GM20431 (cell line): ENCODE results near the gene SNRK.

Experiments
- in situ Hi-C: fragments of 300-500 bp; cut with MseI, MboI; formaldehyde crosslinking; loops from one replicate; pipeline ENCODE4 v1.15.0; 2020; ENCODE audit warnings: low sequenced_read_pairs; ENCODE audit not compliant: unreplicated experiment

Gene SNRK

DNA sequence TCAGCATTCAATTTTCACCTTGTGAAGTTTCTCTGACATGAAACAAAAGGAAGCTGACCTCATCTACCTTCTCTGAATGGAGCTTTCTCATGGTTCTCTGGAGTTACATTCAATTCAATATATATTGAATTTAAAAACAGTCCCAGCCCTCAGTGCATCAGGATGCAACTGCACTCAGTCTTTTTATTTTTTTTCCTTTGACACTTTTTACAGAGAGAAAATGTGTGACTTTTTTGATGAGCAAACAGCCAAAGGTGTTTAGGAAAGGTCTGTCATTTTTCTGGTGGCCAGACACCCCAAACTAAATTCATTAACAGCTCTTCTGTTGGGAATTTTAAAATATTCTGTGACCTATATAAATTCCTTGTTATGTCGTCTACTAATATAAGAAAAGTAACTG lies 19.3 kb upstream of the SNRK start:
- in situ Hi-C loops = no loop called here

DNA sequence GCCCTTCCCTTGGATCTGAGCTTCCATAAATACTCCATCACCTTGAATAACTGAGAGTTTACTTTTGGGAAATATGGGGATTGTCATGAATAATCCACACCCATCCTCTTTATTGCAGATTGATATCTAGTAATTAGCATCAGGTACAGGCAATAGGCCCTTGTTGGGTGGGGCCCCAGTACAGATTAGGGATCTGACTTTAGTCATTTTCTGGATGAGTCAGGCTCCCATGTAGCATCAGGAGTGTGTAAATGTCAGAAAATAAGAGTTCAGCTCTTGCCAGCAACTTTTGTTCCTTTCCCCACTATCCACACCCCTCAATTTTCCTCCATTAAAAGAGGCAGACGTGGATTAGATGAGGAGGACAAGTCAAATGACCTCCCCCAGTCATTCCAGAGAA lies 17.7 kb upstream of the SNRK start:
- in situ Hi-C loops = no loop called here

DNA sequence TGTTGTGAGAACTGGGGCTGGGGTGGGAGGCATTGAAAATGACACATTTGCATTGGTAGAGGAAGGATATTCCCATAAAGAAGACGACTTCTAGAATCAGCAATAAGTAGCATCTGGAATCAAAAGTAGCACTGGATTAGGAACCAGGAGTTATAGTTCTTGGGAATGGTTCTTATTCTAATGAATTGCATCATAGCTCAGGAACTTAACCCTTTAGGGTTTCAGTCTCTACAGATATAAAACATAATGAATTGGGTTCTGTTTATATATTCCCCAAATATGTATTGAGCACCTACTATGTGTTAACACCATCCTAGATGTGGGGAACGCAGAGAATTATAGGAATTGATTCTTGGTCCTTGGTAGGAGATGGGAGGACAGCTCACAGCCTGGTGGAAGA lies 16.3 kb upstream of the SNRK start:
- in situ Hi-C loops = no loop called here

DNA sequence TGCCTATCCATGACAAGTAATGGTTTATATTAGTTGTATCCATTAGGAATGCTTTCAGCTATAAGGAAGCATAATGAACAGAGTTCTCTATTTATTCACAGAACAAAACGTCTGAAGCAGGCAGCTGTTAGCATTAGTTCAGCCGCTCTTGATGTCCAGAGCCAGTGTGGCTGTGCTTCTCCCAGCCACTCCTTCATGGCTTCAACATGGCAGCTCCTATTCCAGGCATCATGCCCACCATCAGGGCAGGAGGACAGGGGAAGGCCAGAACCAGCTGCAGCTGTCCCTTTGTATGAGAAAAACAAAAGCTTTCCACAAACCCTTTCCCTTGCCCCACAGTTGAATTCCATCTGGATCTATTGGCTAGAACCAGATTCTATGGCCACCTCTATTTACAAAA lies 12.9 kb upstream of the SNRK start:
- in situ Hi-C loops = no loop called here

DNA sequence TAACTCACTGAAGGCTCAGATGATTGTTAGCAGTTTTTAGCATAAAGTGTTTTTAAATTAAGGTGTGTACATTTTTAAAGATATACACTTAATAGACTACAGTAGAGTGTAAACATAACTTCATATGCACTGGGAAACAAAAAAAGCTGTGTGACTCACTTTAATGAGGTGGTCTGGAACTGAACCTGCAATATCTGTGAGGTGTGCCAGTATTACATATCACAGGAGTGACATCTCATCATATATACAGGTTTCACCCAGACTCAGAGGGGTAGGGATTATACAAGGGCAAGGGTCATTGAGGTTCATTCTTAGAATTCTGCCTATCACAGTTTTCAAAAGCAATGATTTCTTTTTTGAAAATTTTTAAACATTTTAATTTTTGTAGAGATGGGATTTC lies 7.3 kb upstream of the SNRK start:
- in situ Hi-C loops = no loop called here

DNA sequence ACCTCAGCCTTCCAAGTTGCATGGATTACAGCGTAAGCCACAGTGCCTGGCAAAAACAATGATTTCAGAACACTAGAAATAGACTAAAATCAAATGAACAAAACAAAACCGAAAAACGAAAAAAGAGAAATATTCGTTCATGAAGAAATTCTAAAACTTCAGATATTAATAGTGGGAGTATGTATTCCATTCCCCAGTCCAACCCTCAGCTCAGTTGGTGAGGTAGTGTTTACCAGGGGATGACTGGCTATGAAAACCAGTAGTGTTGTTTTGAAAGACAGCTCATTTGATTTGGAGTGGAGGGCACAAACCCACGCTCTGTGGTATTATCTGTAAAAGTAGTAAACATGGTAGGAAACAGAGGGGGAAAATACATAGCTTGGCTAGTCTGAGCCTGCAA lies 6.8 kb upstream of the SNRK start:
- in situ Hi-C loops = no loop called here

DNA sequence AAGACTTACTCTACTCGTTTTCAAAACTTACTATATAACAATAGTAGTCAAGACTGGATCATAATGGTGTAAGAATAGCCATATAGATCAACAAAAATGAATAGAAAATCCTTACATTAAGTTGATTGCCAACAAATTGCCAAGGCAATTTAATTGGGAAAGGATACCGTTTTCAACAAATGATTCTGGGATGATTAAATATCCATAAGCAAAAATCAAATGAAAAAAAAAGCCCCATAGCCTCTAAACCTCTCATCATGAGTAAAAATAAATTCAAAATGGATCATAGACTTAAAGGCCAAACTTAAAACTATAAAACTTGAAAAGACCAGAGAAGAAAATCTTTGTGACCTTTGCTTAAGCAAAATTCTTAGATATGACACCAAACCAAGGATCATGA lies 5.3 kb upstream of the SNRK start:
- in situ Hi-C loops = no loop called here

DNA sequence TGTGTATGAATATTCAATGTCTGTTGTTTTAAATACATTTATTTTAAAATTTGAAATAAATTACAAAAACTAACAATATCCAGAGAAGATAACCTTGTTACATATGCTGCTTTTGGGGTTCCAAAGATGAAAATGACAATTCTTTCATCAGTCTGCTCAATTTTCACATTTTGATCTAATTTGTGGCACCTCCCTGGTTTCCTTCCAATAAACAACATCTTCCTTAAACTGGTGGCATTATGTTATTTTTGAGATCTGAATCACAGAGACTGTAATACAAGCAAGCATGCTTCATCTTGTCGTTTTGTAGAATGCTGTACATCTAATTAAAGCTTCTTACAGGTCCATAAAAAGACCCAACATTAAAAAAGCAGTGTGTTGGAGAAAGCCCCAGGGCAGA lies 2.2 kb upstream of the SNRK start:
- in situ Hi-C loops = no loop called here

DNA sequence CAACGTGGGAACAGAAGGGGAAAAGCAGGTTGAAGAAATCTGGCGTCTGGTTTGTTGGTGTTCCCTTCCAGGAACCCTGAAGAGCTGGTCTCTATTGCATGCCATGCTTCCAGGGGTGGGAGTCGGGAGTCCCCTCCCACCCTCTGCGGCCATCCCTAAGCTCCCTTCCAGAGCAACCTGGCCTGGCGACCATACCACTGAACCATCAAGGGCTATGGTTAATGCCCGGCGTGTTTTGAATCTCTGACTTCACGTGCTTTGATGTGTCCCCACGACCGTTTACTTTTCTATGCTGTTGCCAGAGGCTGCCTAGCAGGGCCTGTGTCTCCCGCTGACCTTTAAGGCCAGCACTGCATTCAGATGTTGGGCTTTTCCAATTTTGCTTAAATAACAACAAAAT lies 696 bp upstream of the SNRK start:
- in situ Hi-C loops = no loop called here

DNA sequence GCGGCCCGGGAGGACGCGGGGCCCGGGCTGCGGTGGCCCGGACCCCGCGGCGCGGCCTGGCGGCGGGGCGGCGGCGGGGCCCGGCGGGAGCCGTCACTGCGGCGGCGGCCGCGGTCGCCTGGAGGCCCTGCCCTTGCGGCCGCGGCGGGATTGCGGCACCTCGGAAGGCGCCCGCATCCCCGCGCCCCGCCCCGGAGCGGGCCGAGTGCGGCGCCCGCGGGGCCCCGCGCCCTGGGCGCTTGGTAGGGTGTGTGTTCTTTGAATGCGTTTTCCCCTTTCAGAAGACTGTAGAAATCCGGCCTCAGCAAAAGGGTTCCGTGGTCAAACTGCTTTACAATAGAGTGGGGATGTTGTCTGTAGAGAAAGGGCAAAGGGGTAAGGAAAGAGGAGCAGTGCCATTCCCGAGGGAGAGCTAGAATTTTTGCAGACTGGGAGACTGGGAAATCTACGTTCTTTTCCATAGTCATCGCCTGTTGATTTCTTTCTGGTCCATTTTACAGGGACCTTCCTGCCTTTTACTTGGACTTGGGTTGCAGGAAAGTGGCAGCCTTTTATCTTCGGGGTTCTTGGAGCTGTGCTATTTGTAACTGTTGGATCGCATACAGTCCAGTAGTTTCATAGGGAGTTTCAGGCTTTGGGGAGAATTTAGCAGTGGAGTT lies 630 bp downstream of the SNRK start:
- in situ Hi-C loops = no loop called here

DNA sequence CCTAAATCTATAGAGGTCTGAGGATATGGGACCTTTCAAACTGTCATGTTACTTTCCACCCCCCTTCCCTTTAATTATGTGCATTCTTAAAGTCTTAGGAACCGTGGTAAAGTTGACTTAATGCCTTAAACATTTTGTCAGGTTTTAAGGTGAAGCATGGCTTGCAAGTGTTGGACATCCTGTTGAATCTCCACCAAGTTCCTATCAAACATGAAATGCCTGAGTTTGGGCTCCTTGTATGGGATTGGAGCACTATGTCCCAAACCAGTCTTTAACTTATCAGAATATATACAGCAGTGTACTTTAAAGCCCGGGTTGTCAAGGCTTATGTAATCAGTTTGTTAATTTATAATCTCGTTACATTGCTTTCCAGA lies 1.1 kb downstream of the SNRK start:
- in situ Hi-C loops = no loop called here

DNA sequence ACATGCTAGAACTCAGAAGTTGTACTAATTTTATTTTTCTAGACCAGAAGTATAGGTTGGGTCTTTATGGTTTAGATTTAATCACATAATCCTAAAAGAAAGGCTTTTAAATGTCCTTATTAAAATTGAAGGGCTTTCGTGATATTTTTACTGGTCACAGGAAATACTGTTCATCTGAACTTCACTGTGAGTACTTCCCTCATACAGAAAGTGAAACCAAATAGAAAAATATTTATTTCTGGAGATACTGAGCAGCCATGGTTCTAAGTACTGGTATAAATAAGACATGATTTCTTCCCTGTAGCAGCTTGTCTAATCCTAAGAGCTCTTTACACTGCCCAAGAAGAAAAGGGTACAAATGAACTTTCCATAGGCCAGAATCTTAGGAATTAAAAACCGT lies 2.0 kb downstream of the SNRK start:
- in situ Hi-C loops = no loop called here

DNA sequence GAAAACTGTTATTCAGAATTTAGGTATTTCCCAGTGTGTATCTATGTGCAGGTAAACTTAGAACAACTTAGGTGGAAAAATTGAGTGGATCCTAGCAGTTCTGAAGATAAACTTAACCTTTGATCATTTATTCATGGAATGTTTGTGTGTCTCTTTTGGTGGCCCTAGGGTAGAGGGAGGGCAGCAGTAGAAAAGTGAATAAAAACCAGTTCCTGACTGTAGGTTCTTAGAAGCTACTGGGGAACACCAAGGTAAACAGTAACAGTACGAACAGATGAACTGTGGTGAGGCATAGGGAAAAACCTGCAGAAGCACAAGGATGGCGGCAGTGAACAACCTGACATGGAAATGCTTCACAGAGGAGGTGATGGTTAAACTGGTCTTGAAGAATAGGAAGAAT lies 2.5 kb downstream of the SNRK start:
- in situ Hi-C loops = no loop called here

DNA sequence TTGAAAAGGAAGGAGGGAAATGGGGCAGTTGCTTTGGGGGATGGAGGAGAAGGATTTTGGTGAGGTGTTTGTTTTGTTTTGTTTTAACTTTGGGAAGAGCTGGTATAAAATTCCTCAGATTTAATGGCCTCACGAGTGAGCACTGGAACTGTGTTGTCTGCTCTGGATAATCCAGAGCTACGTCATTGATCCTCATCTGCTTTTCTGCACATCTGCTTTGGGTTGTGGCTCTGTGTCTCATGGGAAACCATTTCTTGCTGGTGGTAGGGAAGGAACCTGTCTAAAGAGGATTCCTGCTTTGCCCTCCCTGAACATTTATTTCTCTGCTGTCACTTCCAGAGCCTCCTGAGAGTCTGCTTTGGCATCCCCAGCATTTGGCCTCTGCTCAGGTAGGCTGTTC lies 3.1 kb downstream of the SNRK start:
- in situ Hi-C loops = no loop called here

DNA sequence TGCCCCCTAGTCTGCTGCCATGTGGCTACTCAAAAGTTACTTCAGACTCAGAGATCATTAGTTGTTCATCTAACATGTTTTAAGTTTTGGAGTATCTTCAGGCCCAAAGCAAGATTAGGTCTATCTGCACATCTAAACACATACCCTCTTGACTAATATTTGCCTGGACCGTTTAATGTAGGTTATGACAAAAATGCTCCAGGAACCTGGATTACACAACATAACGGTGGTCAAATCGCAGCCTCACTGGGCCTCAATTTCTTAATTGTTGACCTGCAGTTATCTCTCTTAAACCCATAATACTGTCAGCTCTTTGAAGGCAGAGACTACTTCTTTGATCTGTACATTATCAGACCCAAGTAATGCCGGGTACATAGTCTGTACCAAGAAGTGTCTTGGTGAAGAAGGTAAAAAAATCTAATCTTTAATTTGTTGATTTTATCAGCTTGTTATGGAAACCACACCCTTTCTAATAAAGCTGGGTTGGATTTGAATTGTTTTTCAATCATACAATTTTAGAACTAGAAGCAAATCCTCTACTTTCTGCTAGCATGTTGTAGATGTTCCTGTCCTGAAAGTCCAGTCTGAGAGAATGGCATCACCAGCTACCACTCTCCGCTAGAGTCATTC lies 3.6 kb downstream of the SNRK start:
- in situ Hi-C loops = no loop called here

DNA sequence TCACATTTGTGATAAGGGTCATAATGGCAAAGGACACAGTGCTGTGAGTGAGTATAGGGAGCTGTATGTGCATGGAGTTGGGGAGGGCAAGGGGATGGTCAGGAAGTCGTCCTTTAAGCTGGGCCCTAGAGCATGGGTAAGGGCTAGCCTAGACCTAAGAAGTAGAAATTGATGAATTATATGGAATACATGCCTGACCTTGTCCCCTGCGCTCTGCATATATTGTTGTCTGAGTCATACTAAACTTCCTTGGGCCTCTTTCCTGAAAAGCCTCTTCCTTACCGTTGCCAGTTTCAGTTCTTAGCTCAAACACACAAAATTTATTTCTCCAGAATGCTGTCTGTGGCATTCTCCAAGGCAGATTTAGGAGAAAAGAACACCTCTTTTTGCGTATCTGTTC lies 4.6 kb downstream of the SNRK start:
- in situ Hi-C loops = no loop called here

DNA sequence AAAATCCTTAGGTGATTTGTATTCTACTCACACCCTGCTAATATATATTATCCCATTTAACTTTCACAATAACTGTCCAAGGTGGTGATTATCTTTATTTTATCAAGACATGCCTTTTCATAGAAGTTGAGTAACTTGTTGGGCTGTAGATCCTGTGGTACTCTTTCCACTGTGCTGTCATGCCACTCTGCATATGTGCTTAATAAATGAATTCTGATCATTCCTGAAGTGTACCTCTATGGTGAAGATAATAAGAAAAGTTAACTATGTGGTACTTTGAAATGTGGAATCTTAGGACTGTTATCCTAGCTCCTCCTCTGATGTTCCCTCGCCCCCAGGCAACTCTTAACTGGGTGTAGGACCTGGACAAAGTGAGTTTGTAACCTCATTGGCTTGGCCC lies 5.2 kb downstream of the SNRK start:
- in situ Hi-C loops = no loop called here

DNA sequence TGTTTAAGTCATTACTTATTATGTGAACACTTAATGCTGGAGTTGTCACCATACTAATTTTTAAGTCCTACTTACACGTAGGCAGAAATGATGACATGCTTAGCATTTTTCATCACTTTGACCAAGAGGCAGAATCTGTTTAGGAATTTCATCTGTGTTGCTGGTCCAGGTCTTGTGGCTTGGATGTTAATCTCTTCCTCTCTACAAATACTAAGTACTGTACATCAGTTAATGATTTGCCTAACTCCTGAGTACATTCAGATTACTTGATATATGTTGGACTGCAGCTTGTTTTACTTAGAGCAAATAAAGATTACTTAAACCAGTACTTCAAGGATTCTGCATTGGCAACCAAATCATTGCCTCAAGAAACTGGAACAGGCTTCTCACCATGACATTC lies 8.6 kb downstream of the SNRK start:
- in situ Hi-C loops = no loop called here

DNA sequence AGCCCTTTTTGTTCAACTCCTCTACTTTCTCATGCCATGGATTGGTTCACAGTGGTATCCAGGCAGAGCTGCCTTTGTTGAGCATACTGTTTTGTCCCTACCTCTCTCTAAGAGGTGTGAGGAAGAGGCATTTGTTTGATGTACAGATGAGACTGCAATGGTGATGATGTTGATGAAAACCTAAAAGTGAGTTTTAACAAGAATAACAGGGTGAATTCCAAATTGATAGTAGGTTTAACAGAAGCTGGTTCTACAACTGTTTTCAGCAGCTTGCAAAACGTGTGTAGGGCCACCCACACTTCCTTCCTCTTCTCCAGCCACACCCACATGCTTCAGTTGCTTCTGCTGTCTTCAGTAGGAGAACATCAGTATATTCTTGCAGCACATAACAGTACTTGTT lies 10.2 kb downstream of the SNRK start:
- in situ Hi-C loops = no loop called here

DNA sequence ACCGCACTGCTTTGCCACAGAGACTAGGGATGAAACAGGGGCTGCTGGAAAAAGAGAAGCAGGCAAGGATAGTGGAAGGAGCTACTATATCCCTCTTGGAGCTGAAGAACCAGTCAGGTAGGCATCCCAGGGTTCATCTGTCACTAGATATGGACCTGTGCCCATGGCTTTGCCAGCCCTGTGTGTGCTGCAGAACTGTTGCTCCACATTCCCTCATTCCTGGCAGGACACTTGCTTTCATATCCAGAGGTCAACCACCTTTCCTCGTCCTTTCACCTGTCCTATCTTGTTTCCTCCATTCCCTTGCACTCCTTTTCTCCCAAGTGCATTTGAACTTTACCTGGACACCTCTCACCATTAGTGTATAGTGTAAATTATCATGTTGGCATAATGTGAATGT lies 12.0 kb downstream of the SNRK start:
- in situ Hi-C loops = no loop called here

DNA sequence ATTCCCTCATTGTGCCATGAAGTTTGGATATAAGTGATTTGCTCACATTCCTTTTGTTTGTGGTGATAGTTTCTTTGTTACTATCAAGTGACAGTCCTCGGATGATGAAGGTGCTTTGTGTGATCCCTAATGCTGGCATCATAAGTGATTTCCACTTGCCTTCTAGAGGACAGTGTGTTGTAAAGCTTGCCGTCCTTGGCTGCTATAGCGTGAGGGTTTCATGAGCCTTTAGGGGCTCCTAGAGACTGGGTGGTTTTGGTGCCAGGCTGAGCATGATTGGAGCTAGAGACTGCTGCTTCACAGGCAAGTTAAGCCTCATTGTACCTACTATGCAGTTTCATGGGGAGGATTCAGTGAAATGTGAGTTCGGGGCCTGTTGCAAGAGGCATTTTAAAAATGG lies 12.4 kb downstream of the SNRK start:
- in situ Hi-C loops = no loop called here

DNA sequence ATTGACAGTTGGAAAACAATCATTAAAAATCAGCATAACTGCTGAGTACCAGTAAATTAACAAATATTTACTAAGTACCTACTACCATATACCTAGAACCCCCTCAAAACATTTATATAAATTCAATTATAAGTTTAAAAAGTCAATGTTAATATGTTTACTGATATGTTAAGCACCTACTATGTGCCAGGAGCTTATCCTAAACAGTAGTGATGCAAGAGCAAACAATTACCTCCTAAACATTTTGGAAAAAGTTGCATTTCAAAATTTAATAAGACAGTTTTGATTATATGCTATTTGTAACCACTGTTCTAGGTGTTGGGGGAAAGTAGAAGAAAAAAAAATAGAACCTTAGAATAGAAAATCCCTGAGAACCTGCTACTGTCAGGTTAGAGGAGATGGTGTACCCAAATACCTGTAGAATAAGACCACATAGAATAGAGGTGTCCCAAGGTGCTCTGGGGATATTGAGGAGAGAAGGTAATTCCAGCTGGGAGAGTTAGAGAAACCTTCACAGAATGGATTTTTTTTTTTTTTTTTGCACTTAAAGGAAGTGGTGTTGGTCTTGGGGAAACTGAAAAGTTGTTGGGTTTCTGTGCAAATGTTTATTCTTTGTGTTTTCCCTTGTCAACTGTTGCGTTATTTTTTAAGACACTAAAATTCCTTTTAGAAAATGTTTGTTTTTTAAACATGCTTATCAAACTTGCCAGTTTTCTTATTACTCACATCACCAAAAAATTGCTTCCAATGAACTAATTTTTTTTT lies 16.0 kb downstream of the SNRK start:
- in situ Hi-C loops = no loop called here
